Measurements from ENCODE around the gene ABCD2. TPM values are rescaled to one million over a fixed set of nuclear protein-coding genes. Genes with fewer than 3 reads are reported as not detected.
A peak's percentile ranks its signal among the peaks of the same experiment; 100 is the strongest.

The ABCD2 gene
- total and polyA plus RNA-seq, 9 of the 15 experiments (the other 6 are each of a cell fraction or from before 2014, with no cell fraction given), result 0.01 to 0.08 (median 0.04) TPM; not detected in 3

DNA sequence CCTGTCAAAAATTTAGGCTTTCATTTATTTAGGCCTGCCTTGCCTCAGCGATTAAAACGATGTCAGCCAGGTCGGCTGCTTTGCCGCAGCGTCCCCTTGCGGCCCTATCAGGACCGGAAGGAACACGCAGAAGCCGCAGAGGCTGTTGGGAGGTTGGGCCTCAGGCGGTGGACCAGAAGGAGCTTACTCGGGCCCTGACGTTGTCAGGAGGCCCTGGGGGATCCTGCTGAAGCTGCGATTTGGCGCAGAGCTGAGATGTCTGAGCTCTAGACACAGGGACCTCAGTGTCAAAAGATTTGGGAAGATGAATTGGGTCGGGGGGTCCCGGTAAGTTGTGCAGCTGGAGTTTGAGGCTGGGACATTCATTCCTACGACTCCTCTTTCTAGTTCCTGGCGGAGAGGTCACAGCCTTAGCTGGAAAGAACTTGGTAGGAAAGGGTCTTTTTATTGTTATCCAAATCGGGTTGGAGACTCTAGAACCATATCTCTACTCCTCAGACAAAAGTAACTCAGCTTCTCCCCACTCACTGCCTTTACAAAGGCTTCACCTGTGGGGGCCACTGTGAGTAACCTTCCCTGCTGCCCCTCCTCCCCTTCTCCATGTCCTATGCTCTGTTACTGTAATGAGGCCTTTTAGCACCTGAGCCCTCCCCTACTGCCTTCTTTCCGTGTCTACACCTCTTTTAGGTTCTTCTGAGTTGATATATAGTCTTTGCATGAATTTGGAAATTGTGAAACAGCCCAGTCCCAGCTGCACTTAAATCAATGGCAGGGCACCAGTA, 6.6 kb upstream of the ABCD2 start (continued):
- TF ChIP-seq CLOCK (CRISPR knock-in tag; IDR thresholded peaks at IDR 0.05; ENCODE audit: borderline replicate concordance) (no peak), PHTF2 (CRISPR knock-in tag; IDR thresholded peaks at IDR 0.05) (no peak), CC2D1A (IDR thresholded peaks at IDR 0.05) (peak; percentile 54; the same call in 1 of the 2 replicates), RBFOX2 (IDR thresholded peaks at IDR 0.05; ENCODE audit: low read depth, low read length) (peak; percentile 75), ZNF561 (CRISPR knock-in tag; conservative IDR thresholded peaks at IDR 0.05) (no peak), CTCFL (IDR thresholded peaks at IDR 0.05; ENCODE audit: borderline replicate concordance, insufficient read depth, low read depth, low read length, poor library complexity, severe bottlenecking) (peak; percentile 74), CBFB (CRISPR knock-in tag; IDR thresholded peaks at IDR 0.05) (no peak), CSDE1 (IDR thresholded peaks at IDR 0.05) (no peak), ZBTB8A (IDR thresholded peaks at IDR 0.05; ENCODE audit: partially characterized antibody) (no peak), MAX (CRISPR knock-in tag; IDR thresholded peaks at IDR 0.05) (no peak), FOXA3 (CRISPR knock-in tag; conservative IDR thresholded peaks at IDR 0.05 in 1 of 2, IDR thresholded peaks at IDR 0.05 in 1 of 2) (0 out of 4 replicates have a peak, but pooled peaks of 1 of the 2 experiments have one; percentile 3), CBX1 (IDR thresholded peaks at IDR 0.05; ENCODE audit: low read depth) (peak; percentile 76; the same call in 1 of the 2 replicates), MAFF (IDR thresholded peaks at IDR 0.05; ENCODE audit: low read length) (no peak), NBN (IDR thresholded peaks at IDR 0.05; ENCODE audit: low read depth) (no peak), NFIC (IDR thresholded peaks at IDR 0.05) (peak; percentile 27; the same call in 1 of the 2 replicates), ELF2 (CRISPR knock-in tag; IDR thresholded peaks at IDR 0.05) (no peak), ZNF699 (CRISPR knock-in tag; IDR thresholded peaks at IDR 0.05; ENCODE audit: insufficient replicate concordance) (no peak), RUNX1 (IDR thresholded peaks at IDR 0.05; ENCODE audit: low read depth) (no peak), FOXK1 (CRISPR knock-in tag; IDR thresholded peaks at IDR 0.05; ENCODE audit: borderline replicate concordance) (no peak)
- TF ChIP-seq, protein P1, sequence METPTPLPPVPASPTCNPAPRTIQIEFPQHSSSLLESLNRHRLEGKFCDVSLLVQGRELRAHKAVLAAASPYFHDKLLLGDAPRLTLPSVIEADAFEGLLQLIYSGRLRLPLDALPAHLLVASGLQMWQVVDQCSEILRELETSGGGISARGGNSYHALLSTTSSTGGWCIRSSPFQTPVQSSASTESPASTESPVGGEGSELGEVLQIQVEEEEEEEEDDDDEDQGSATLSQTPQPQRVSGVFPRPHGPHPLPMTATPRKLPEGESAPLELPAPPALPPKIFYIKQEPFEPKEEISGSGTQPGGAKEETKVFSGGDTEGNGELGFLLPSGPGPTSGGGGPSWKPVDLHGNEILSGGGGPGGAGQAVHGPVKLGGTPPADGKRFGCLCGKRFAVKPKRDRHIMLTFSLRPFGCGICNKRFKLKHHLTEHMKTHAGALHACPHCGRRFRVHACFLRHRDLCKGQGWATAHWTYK (CRISPR knock-in tag; IDR thresholded peaks at IDR 0.05), result no peak
